ENCODE results near the gene MAG. TPM values are rescaled to one million over a fixed set of nuclear protein-coding genes. Genes with fewer than 3 reads are reported as not detected.
"Not testable (repeated sequence)": the region's sequence is repeated elsewhere in the genome, so short reads cannot be mapped to it uniquely, and the experiment has no call there.

The MAG gene
- polyA plus RNA-seq, 3 donors = 1.9 to 2.7 (median 2.3) TPM

DNA sequence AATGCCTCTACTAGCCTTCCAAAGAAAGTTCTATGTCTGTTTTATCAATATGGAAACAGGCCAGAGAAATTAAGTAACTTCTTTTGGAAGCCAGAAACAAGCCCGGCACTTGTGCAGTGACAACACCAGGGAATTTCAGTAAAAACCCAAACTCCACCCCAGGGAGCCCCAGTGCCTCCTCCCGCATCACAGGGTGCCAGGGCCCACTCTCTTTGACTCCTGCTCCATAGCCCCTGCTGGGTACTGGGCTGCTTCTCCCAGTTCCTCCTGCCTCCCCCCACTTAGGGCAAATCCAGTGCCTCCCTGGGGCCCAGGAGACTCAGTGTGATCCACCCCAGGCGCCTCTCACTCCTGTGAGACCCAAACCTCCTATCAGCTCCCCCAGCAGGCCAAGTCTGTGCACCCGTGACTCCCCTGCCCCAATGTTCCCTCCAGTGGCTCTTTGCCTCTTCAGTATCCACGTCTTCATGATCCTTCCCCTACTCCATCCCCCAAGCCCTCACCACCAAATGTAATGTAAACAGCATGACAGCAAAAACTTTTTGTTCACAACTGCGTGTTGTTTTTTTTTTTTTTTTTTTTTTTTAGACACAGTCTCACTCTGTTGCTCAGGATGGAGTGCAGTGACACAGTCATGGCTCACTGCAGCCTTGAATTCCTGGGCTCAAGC, 64.0 kb downstream of the MAG start:
- DNase-seq (ENCODE audit: low read depth in 3 of 3, low spot score in 2 of 3) = no peak

DNA sequence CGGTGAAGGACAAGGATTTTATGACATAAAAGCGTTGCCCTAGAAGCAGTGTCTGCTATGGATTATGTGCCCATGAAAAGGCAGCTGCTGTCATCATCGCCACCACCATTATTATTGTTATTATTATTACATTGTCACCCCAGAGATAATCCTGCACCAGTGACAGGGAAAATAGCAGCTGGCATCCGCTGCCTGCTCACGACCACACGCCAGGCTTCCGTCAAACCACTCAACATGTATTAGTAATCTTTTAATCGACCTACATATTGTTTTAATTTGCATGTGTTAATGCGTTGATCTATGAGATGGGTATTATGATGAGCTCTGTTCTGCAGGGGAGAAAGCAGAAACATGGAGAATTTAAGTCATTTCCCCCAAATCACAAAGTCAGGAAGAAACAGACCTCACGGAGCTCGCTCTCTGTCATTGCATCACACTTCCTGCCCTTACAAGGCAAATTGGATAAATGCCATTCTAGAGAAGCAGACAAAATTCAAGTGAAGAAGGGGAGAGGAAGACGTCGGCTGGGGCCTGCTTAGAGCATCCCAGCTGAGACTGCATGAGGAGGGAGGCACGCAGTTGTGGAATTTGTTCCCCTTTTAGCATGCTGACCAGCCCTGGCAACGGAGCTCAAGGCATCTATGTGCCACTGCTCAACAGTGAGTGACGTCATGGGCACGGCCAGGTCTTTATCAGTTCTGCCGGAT, 66.1 kb downstream of the MAG start, which contains the start of gene FFAR3:
Gene FFAR3 (plus strand): TSS at position 594 of the 707 bp plus-strand sequence. CDS start 431 bp downstream, outside the sequence.
- no peak for DNase-seq (ENCODE audit: low read depth in 3 of 3, low spot score in 2 of 3)

DNA sequence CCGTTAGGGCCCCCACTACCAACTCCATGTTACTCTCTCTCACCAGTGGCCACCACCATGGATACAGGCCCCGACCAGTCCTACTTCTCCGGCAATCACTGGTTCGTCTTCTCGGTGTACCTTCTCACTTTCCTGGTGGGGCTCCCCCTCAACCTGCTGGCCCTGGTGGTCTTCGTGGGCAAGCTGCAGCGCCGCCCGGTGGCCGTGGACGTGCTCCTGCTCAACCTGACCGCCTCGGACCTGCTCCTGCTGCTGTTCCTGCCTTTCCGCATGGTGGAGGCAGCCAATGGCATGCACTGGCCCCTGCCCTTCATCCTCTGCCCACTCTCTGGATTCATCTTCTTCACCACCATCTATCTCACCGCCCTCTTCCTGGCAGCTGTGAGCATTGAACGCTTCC, 66.9 kb downstream of the MAG start:
- not testable (repeated sequence) for DNase-seq (ENCODE audit: low read depth in 3 of 3, low spot score in 2 of 3)

DNA sequence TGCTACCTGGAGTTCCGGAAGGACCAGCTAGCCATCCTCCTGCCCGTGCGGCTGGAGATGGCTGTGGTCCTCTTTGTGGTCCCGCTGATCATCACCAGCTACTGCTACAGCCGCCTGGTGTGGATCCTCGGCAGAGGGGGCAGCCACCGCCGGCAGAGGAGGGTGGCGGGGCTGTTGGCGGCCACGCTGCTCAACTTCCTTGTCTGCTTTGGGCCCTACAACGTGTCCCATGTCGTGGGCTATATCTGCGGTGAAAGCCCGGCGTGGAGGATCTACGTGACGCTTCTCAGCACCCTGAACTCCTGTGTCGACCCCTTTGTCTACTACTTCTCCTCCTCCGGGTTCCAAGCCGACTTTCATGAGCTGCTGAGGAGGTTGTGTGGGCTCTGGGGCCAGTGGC, 67.4 kb downstream of the MAG start:
- not testable (repeated sequence) for DNase-seq (ENCODE audit: low read depth in 3 of 3, low spot score in 2 of 3)

GRCh38 chr19:35360081-35360480, 68.1 kb downstream of the MAG start:
- not testable (repeated sequence) for DNase-seq (ENCODE audit: low read depth in 3 of 3, low spot score in 2 of 3)

DNA sequence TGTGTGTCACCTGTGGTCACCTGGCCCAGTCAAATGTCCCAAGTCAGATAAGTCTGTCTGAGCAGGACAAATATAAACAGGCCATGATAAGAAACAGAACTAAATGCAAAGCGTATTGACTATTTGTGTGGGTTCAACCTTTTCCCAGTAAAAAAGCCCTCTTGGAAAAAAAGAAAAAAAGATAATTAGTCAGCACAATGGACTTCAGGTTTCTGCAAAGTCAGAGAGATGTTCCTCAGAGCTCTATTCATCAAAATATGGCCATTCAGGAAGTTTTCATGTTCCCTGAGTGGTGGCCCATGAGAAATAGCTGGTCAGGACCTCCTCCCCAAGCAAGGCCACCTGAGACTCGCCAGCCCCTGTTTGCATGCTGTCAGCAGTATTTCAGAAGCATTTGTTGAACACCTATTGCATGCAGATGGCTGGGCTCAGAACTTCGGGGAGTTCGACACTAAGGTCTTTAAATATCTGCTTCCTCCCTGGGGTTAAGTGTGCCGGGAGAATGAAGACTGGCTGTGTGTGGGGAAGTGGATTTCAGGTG, 69.0 kb downstream of the MAG start:
- no peak for DNase-seq (ENCODE audit: low read depth in 3 of 3, low spot score in 2 of 3)

GRCh38 chr19:35362261-35363000, 70.5 kb downstream of the MAG start:
- DNase-seq (ENCODE audit: low read depth in 3 of 3, low spot score in 2 of 3) = no peak

DNA sequence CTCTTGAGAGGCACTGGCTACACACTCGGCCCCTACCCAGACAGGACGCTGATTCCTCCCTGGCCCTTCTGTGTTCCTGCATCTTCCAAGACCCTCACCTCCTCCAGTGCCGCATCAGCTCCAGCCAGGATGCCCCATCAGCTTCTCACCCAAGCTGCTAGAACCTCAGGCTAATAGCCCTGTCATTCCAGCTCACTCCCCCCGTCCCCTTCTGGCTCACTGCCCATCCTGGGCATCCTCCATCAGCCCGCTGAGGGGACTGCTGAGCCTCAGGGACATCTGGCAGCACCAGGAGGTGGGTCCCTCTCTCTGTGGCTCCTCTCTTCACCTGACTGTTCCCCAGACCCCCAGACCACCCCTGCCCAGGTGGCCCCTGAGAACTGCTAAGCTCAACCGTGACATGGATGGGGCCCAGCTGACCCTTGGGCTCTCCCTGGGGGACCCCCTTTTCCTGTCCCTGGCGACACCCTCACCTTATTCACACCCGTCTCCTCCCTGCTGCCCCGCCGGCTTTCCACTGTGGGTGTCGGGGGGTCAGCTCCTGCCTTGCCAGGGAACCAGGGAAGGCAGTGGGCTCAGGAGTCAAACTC, 71.1 kb downstream of the MAG start:
- DNase-seq (ENCODE audit: low read depth in 3 of 3, low spot score in 2 of 3) = no peak

Other genes with a start within 250 kb of the MAG start
- 10 to 100 TPM in 2 of 3 donors, 1 to 10 TPM in 1; 7.0 to 26.7 (median 15.4) TPM for gene FXYD3, start 176.3 kb upstream of the MAG start, polyA plus RNA-seq (ENCODE audit: insufficient read length in 3 of 3)
- gene LGI4, start 157.1 kb upstream of the MAG start, polyA plus RNA-seq (ENCODE audit: insufficient read length in 3 of 3) = 1 to 10 TPM; 2.2 to 3.0 (median 2.3) TPM
- 10 to 100 TPM; 16.1 to 22.5 (median 20.2) TPM for gene FXYD1, start 153.3 kb upstream of the MAG start, polyA plus RNA-seq (ENCODE audit: insufficient read length in 3 of 3)
- 1 to 10 TPM in 1 of 3 donors, under 1 TPM in 2; 0.50 to 1.0 (median 0.57) TPM for gene FXYD7, start 148.9 kb upstream of the MAG start, polyA plus RNA-seq (ENCODE audit: insufficient read length in 3 of 3)
- gene FXYD5, start 137.4 kb upstream of the MAG start, polyA plus RNA-seq (ENCODE audit: insufficient read length in 3 of 3) = 10 to 100 TPM; 19.1 to 36.7 (median 25.5) TPM
- not detected for gene FAM187B, start 63.4 kb upstream of the MAG start, polyA plus RNA-seq (ENCODE audit: insufficient read length in 3 of 3)
- 10 to 100 TPM; 38.5 to 52.0 (median 51.5) TPM for gene LSR, start 43.2 kb upstream of the MAG start, polyA plus RNA-seq (ENCODE audit: insufficient read length in 3 of 3)
- 100 to 1,000 TPM; 160 to 166 (median 164) TPM for gene USF2, start 23.2 kb upstream of the MAG start, polyA plus RNA-seq (ENCODE audit: insufficient read length in 3 of 3)
- gene HAMP, start 9.6 kb upstream of the MAG start, polyA plus RNA-seq (ENCODE audit: insufficient read length in 3 of 3) = under 1 TPM in 2 of 3 donors, not detected in 1; 0.06 to 0.31 TPM
- gene CD22, start 37.0 kb downstream of the MAG start, polyA plus RNA-seq (ENCODE audit: insufficient read length in 3 of 3) = 1 to 10 TPM; 5.1 to 10.0 (median 8.7) TPM
- under 1 TPM; 0.22 to 0.30 (median 0.28) TPM for gene FFAR1, start 55.7 kb downstream of the MAG start, polyA plus RNA-seq (ENCODE audit: insufficient read length in 3 of 3)
- under 1 TPM in 2 of 3 donors, not detected in 1; 0.14 to 0.31 TPM for gene FFAR3, start 66.3 kb downstream of the MAG start, polyA plus RNA-seq (ENCODE audit: insufficient read length in 3 of 3)
- not detected for gene GPR42, start 78.9 kb downstream of the MAG start, polyA plus RNA-seq (ENCODE audit: insufficient read length in 3 of 3)
- gene FFAR2, start 156.1 kb downstream of the MAG start, polyA plus RNA-seq (ENCODE audit: insufficient read length in 3 of 3) = under 1 TPM; 0.28 to 0.86 (median 0.31) TPM
- gene KRTDAP, start 198.3 kb downstream of the MAG start, polyA plus RNA-seq (ENCODE audit: insufficient read length in 3 of 3) = under 1 TPM in 2 of 3 donors, not detected in 1; 0.47 to 0.86 TPM
- gene DMKN, start 221.5 kb downstream of the MAG start, polyA plus RNA-seq (ENCODE audit: insufficient read length in 3 of 3) = 10 to 100 TPM; 68.1 to 72.6 (median 69.0) TPM
- not detected for gene SBSN, start 236.2 kb downstream of the MAG start, polyA plus RNA-seq (ENCODE audit: insufficient read length in 3 of 3)
- not detected for gene GAPDHS, start 241.3 kb downstream of the MAG start, polyA plus RNA-seq (ENCODE audit: insufficient read length in 3 of 3)